ENCODE results near the gene RAB5B.

DNA sequence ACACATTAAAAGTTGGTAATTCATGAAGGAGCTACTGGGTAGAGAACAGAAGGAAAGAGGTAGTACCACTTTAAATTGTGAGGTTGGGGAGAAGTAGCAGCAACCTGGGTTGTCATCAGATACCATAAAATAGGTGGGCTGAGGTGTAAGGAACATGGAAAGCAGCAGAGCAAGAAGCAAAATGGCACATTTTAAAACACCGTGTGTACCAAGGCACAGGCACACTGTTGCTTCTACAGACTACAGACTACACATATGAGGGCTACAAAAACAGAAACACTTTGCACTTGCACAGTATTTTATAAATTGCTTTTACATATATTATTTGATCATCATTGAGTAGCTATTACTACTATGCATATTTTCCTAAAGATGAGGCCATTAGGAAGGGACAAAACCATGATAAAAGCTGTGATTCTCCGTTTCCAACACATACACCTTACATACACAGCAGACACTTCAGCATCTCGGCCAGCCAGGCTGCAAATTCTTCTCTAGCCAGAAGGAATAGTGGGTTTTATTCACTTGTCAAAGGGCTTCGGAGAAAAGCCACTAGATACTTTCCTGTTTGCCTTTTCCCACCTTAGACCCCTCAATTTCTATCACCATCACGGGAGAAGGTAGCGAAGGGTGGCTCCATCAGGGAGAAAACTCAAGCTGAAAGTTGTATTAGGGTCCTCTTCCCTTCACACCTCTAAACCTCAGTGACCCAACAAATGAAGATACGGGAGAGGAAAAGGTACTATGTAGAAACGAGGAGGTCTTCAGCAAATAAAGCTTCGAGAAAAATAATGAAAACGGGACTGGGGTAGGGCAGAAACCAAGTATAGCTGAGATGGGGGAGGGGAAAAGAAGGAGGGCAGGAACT, 47.8 kb upstream of the RAB5B start:
- TF ChIP-seq POLR2A (IDR thresholded peaks at IDR 0.05; ENCODE audit: low read length) (no peak), GATA1 (IDR thresholded peaks at IDR 0.05; ENCODE audit: low read depth, low read length) (no peak)

Data from erythroblast (primary cell).